ENCODE data around the gene ATP8B4.

GRCh38 chr15:50030456-50030855 lies 88.6 kb downstream of the ATP8B4 start:
- TF ChIP-seq CTCF (IDR thresholded peaks at IDR 0.05) (no peak), POLR2A (IDR thresholded peaks at IDR 0.05) (no peak), POLR2AphosphoS5 (IDR thresholded peaks at IDR 0.05; ENCODE audit: insufficient read depth in 1 of 2, low read depth in 1 of 2) (no peak)
